Measurements from ENCODE around the gene CFAP119. TPM values are rescaled to one million over a fixed set of nuclear protein-coding genes. Genes with fewer than 3 reads are reported as not detected.

Gene CFAP119
- total and polyA plus RNA-seq, 2 of the 8 experiments (the other 6 are each of a cell fraction or from before 2014, with no cell fraction given): 5.6 to 6.0 TPM

DNA sequence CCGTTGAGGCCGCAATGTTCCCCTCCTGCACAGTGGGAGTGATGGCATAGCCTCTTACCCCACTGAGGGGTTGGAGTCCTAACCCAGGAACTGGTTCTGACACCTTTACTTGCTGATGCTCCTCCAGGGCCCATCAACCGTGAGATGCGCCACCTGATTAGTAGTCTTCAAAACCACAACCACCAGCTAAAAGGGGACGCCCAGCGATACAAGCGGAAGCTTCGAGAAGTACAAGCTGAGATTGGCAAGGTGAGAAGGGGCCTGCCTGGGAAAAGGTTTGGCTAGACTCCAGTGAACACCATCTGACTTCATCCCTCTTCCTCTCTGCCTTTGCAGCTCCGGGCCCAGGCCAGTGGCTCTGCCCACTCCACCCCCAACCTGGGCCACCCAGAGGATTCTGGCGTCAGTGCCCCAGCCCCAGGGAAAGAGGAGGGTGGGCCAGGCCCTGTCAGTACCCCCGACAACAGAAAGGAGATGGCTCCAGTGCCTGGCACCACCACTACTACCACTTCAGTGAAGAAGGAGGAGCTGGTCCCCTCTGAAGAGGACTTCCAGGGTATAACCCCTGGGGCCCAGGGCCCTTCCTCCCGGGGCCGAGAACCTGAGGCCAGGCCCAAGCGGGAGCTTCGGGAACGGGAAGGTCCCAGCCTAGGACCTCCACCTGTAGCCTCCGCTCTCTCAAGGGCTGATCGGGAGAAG lies 6.1 kb upstream of the CFAP119 start (continued):
- no peak for TF ChIP-seq SIN3A (conservative IDR thresholded peaks at IDR 0.05 in 1 of 2, IDR thresholded peaks at IDR 0.05 in 1 of 2; ENCODE audit: low read depth in 1 of 2, low read length in 2 of 2)
- no peak for TF ChIP-seq NANOG (IDR thresholded peaks at IDR 0.05; ENCODE audit: insufficient read depth, low read depth, low read length, poor library complexity, severe bottlenecking)
- TF ChIP-seq ATF2 (IDR thresholded peaks at IDR 0.05; ENCODE audit: low read length): no peak
- TF ChIP-seq BRCA1 (IDR thresholded peaks at IDR 0.05; ENCODE audit: low read depth, low read length): no peak
- TF ChIP-seq POU5F1 (IDR thresholded peaks at IDR 0.05; ENCODE audit: low read depth, low read length): no peak
- TF ChIP-seq TEAD4 (IDR thresholded peaks at IDR 0.05; ENCODE audit: low read depth, low read length): no peak

All from H1 (cell line).